ENCODE results near the gene STK4.

GRCh38 chr20:44965651-44966029 lies 672 bp upstream of the STK4 start:
- TF ChIP-seq E2F4 (CRISPR knock-in tag; IDR thresholded peaks at IDR 0.05; ENCODE audit: borderline replicate concordance, low read depth) (no peak), E2F5 (CRISPR knock-in tag; IDR thresholded peaks at IDR 0.05) (no peak), MXD4 (CRISPR knock-in tag; IDR thresholded peaks at IDR 0.05; ENCODE audit: borderline replicate concordance) (no peak), SP1 (CRISPR knock-in tag; conservative IDR thresholded peaks at IDR 0.05) (no peak), CTCF (IDR thresholded peaks at IDR 0.05) (no peak), ZBTB43 (CRISPR knock-in tag; IDR thresholded peaks at IDR 0.05) (no peak), ZNF396 (CRISPR knock-in tag; IDR thresholded peaks at IDR 0.05; ENCODE audit: borderline replicate concordance) (no peak), NR3C1 (CRISPR knock-in tag; conservative IDR thresholded peaks at IDR 0.05; ENCODE audit: low read depth) (no peak)
